ENCODE data around the gene MRPL1.
"Not testable (repeated sequence)": the region's sequence is repeated elsewhere in the genome, so short reads cannot be mapped to it uniquely, and the experiment has no call there.

The MRPL1 gene

GRCh38 chr4:77913348-77913747 is 50.7 kb downstream of the MRPL1 start:
- no peak for DNase-seq (ENCODE audit: low read depth)

GRCh38 chr4:77917075-77917474 is 54.4 kb downstream of the MRPL1 start:
- no peak for DNase-seq (ENCODE audit: low read depth)

- DNase-seq (ENCODE audit: low read depth): no peak
Measured at GRCh38 chr4:77917601-77918000, 55.0 kb downstream of the MRPL1 start.

- no peak for DNase-seq (ENCODE audit: low read depth)
Measured at GRCh38 chr4:77920371-77920770, 57.7 kb downstream of the MRPL1 start.

- DNase-seq (ENCODE audit: low read depth): peak; percentile 82
Measured at GRCh38 chr4:77921701-77922100, 59.1 kb downstream of the MRPL1 start.

GRCh38 chr4:77922158-77923094 is 59.8 kb downstream of the MRPL1 start:
- peak; percentile 33 for DNase-seq (ENCODE audit: low read depth)

GRCh38 chr4:77927991-77928925 is 65.6 kb downstream of the MRPL1 start:
- DNase-seq (ENCODE audit: low read depth): peak; percentile 34

GRCh38 chr4:77930154-77930639 is 67.6 kb downstream of the MRPL1 start:
- no peak for DNase-seq (ENCODE audit: low read depth)

- DNase-seq (ENCODE audit: low read depth): no peak
Measured at GRCh38 chr4:77930876-77931275, 68.2 kb downstream of the MRPL1 start.

GRCh38 chr4:77931452-77932135 is 69.0 kb downstream of the MRPL1 start:
- DNase-seq (ENCODE audit: low read depth): peak; percentile 56

GRCh38 chr4:77938560-77938959 is 75.9 kb downstream of the MRPL1 start:
- DNase-seq (ENCODE audit: low read depth): no peak

GRCh38 chr4:77945929-77946328 is 83.3 kb downstream of the MRPL1 start:
- not testable (repeated sequence) for DNase-seq (ENCODE audit: low read depth)

GRCh38 chr4:77950203-77950602 is 87.6 kb downstream of the MRPL1 start:
- no peak for DNase-seq (ENCODE audit: low read depth)

GRCh38 chr4:77952457-77952856 is 89.8 kb downstream of the MRPL1 start:
- DNase-seq (ENCODE audit: low read depth): no peak

GRCh38 chr4:77954690-77955089 is 92.1 kb downstream of the MRPL1 start:
- DNase-seq (ENCODE audit: low read depth): no peak

- DNase-seq (ENCODE audit: low read depth): no peak
Measured at GRCh38 chr4:77956917-77957316, 94.3 kb downstream of the MRPL1 start.

- no peak for DNase-seq (ENCODE audit: low read depth)
Measured at GRCh38 chr4:77958897-77959296, 96.3 kb downstream of the MRPL1 start.

GRCh38 chr4:77959566-77960338 is 97.1 kb downstream of the MRPL1 start:
- peak; percentile 57 for DNase-seq (ENCODE audit: low read depth)

- no peak for DNase-seq (ENCODE audit: low read depth)
Measured at GRCh38 chr4:77960367-77960766, 97.7 kb downstream of the MRPL1 start.

GRCh38 chr4:77963004-77963403 is 100.4 kb downstream of the MRPL1 start:
- DNase-seq (ENCODE audit: low read depth): no peak

GRCh38 chr4:77973657-77974056 is 111.0 kb downstream of the MRPL1 start:
- DNase-seq (ENCODE audit: low read depth): not testable (repeated sequence)

Measured in fibroblast of the conjunctiva (primary cell).